WTC11 (cell line): Measurements from ENCODE around the gene JOSD1.

Experiments
- CBFB ChIP-seq: sonication (generic); formaldehyde crosslinking; IDR thresholded peaks from 2 replicates; pipeline ENCODE4 v1.8.1; 2022; ENCODE audit warnings: mild to moderate bottlenecking, low read depth, missing genetic modification reagents
- CREB1 ChIP-seq: sonication (generic); formaldehyde crosslinking; IDR thresholded peaks from 2 replicates; pipeline ENCODE4 v1.8.0; 2023; ENCODE audit warnings: mild to moderate bottlenecking, missing genetic modification reagents
- CTCF ChIP-seq: fragments of 200-600 bp; IDR thresholded peaks from 2 replicates; pipeline ENCODE4 v1.8.0; 2022; ENCODE audit warnings: antibody characterized with exemption
- HMGXB4 ChIP-seq: sonication (generic); formaldehyde crosslinking; IDR thresholded peaks from 2 replicates; pipeline ENCODE4 v1.8.1; 2023; ENCODE audit warnings: mild to moderate bottlenecking, moderate library complexity, missing genetic modification reagents
- RELA ChIP-seq: sonication (generic); formaldehyde crosslinking; IDR thresholded peaks from 2 replicates; pipeline ENCODE4 v1.8.1; 2022; ENCODE audit warnings: missing genetic modification reagents, mild to moderate bottlenecking, borderline replicate concordance
- SP1 ChIP-seq: sonication (generic); formaldehyde crosslinking; conservative IDR thresholded peaks from 2 replicates; pipeline ENCODE4 v1.8.1; 2022; ENCODE audit warnings: missing genetic modification reagents
- USF2 ChIP-seq: sonication (generic); formaldehyde crosslinking; IDR thresholded peaks from 2 replicates; pipeline ENCODE4 v1.8.1; 2023; ENCODE audit warnings: mild to moderate bottlenecking, missing genetic modification reagents, moderate library complexity
- ZNF138 ChIP-seq: sonication (generic); formaldehyde crosslinking; conservative IDR thresholded peaks from 2 replicates; pipeline ENCODE4 v1.8.1; 2022; ENCODE audit warnings: mild to moderate bottlenecking, moderate library complexity, missing genetic modification reagents

- TF ChIP-seq HMGXB4 (no peak), RELA (CRISPR knock-in tag) (no peak), USF2 (no peak), CREB1 (CRISPR knock-in tag) (no peak), ZNF138 (CRISPR knock-in tag) (no peak), CTCF (no peak), SP1 (CRISPR knock-in tag) (no peak), CBFB (CRISPR knock-in tag) (no peak)
Measured at GRCh38 chr22:38721551-38721950, 20.8 kb upstream of the JOSD1 start.
